WI38 (cell line): Measurements from ENCODE around the gene COL23A1.

Source experiments
- H3K4me3 ChIP-seq: 2 replicates; pipeline ENCODE4 v1.5.1; 2011; ENCODE audit warnings: low read depth, mild to moderate bottlenecking, control low read depth, low read length
- TF ChIP-seq, protein P1 (sequence below): IDR thresholded peaks from 2 replicates; pipeline ENCODE4 v1.5.1; 2012; ENCODE audit warnings: low read depth, mild to moderate bottlenecking, control low read depth, low read length

The COL23A1 gene

DNA sequence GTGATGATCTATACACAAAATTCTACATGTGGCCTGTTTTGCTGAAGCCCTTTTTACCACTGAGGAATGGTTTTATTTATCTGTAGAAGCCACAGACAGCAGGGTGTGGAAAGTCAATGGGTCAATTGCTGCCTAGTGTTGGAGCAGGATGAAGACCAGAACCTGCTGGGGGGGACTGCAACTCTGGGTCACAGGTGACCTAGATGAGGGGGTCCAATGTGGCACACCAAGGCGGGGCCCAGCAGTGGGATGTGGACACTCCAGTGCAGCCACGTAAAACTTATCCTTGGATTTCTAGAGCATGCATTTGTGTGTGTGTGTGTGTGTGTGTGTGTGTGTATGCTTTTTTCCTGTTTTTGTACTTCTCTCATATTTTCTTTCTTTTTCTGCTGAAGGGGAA lies 210.1 kb downstream of the COL23A1 start:
- H3K4me3 ChIP-seq = no peak overlapping the region
- TF ChIP-seq, protein P1, sequence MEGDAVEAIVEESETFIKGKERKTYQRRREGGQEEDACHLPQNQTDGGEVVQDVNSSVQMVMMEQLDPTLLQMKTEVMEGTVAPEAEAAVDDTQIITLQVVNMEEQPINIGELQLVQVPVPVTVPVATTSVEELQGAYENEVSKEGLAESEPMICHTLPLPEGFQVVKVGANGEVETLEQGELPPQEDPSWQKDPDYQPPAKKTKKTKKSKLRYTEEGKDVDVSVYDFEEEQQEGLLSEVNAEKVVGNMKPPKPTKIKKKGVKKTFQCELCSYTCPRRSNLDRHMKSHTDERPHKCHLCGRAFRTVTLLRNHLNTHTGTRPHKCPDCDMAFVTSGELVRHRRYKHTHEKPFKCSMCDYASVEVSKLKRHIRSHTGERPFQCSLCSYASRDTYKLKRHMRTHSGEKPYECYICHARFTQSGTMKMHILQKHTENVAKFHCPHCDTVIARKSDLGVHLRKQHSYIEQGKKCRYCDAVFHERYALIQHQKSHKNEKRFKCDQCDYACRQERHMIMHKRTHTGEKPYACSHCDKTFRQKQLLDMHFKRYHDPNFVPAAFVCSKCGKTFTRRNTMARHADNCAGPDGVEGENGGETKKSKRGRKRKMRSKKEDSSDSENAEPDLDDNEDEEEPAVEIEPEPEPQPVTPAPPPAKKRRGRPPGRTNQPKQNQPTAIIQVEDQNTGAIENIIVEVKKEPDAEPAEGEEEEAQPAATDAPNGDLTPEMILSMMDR = no peak

DNA sequence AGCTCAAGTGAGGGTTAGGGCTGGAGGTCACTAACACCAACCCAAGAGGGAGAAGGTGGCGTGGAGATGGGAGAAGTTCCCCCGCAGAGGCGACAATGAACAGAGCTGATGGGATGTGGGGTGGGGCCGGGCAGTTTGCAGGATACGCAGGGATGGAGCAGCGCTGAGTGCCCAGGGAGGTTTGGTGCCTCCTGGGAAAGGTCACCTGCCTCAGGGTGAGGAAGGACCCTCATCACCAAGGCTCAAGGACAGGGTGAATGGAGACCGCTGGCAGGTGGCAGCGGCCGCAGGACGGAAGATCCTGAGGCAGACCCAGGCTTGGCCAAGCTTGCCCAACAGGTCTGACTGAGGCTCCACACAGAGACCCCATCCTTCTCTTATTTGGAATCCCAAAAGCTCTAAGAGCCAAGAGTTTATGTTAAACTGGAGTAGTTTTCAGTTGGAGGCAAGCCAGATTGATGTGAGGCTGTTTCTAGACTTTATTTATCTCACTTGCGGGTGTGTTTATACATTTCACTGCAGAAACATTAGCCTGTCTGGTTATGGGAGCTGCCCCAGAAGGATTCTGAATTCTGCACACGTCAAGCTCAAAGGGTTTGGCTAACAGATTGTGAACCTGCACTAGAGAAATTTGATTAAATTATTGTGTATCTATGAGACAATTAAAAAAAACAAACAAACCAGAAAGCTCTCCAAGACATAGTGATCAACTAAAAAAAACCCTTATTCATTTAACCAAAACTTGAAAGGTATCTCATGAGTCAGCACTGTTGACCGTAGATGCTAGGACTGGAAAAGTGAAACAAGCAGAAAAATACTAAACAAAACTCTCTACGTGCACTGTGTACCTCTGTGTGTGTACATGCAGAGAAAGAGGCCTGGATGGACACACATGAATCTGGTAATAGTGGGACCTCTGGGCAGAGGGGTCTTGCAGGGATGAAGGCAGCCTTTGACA lies 211.4 kb downstream of the COL23A1 start:
- no peak overlapping the region for H3K4me3 ChIP-seq

DNA sequence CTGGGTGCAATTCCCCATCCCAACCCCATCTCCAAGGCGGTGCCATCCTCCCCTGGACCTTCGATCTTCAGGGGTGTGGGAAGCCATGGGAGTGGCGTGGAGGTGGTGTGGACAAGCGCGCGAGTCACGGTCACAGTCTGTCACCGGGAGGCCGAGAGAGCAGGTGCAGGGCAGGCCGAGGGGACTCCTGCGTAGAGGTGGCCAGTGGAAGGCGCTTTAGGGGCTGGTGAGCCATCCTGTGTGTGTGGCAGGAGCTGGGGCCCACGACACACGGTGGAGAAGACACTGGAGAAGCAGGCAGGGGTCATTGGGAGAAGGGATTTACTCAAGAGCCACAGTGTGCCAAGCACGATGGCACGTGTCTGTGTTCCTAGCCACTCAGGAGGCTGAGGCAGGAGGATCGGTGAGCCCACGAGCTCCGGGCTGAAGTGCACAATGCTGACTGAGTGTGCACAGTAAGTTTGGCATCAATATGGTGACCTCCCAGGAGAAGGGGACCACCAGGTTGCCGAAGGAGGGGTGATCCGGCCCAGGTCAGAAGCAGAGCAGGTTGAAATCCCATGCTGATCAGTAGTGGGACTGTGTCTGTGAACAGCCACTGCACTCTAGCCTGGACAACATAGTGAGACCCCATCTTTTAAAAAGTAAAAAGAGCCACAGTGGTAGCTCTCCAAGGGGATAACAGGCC lies 212.5 kb downstream of the COL23A1 start:
- H3K4me3 ChIP-seq = no peak overlapping the region
- TF ChIP-seq, protein P1 = no peak

More for the DNA sequence above, 211.4 kb downstream of the COL23A1 start:
- TF ChIP-seq, protein P1 = no peak

DNA sequence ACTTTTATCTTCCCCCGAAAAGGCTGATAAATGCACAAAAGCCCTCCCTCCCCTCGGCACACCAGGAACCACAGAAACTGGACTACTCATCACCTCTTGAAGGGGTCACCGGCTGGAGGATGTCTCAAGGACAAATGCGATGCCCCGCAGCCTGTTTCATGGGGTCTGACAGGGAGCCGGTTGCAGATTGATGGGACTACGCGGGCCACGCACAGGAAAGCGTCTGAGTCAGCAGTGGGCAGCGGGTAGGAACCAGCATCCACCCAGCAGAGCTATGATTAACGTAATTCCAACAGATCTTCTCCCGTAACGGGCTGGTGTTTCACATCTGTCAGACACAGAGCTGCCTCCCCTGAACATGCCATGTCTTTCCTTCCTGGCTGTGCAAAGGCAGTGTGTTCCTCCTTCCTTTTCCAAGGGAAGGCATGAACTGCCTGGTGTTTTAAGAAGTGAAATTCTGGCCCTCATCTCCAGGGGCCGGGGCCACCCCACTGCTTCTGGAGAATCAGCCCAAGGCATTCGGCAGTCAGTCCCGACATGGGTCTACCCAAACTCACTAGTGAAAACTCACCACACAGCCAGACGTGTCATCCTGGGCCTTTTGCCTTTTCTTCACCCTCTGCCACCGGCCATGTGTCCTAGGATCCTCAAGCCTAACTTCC lies 213.1 kb downstream of the COL23A1 start:
- TF ChIP-seq, protein P1 = no peak
- H3K4me3 ChIP-seq = no peak overlapping the region

DNA sequence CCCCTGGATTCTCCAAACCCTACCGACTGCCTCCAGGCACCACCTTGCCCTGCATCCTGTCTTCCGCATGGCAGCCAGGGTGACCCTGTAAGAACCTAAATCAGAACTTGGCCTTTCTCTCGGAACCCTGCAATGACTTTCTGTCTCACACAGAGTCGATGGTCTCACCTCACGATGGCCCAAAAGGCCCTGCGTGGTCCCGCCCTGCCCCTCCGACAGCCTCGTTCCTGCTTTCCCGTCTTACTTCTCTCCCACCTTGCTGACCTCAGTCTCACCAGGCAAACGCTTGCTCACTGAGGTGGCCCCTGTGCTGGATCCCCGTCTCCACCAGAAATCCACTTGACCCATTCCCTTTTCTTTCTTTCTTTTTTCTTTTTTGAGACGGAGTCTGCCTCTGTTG lies 214.8 kb downstream of the COL23A1 start:
- TF ChIP-seq, protein P1 = no peak
- H3K4me3 ChIP-seq = no peak overlapping the region

DNA sequence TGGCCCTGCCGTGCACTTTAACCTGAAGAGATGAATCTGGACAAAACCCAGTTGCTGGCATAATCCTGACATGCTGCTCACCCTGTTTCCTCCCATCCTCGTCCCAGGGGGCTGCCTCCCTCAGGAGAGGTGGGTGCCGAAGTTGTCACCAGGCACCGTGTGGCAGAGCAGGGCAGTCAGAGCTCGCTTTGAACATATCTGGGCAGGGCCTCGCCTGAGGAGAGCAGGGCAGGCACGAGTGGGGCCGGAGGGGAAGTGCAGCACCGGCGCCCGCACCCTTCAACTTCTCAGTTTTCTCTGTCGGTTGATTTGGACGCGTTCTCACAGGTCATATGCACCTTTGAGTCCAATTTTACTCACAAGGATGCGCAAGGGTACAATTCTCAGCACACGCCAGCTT lies 216.5 kb downstream of the COL23A1 start:
- TF ChIP-seq, protein P1 = no peak
- H3K4me3 ChIP-seq = no peak overlapping the region
